ENCODE data around the gene MRPS35. TPM values are rescaled to one million over a fixed set of nuclear protein-coding genes. Genes with fewer than 3 reads are reported as not detected.

The MRPS35 gene
- total RNA-seq, 1 donor from 2014 or later = 30.0 TPM

GRCh38 chr12:27780612-27781408, 70.2 kb downstream of the MRPS35 start:
- no peak for TF ChIP-seq CTCF (IDR thresholded peaks at IDR 0.05; ENCODE audit: unreplicated experiment)
- peaks cover 35% of the 10 kb centered on the region for H3K4me1 Mint-ChIP-seq (ENCODE audit: unreplicated experiment)
- H3K27me3 Mint-ChIP-seq (ENCODE audit: unreplicated experiment) = peaks cover 10% of the 10 kb centered on the region
- peaks cover 9% of the 10 kb centered on the region for H3K36me3 Mint-ChIP-seq (ENCODE audit: low read depth, unreplicated experiment)
- H3K9me3 Mint-ChIP-seq (ENCODE audit: unreplicated experiment) = no peaks in the 10 kb centered on the region
- peak; percentile 11 for DNase-seq (ENCODE audit: low spot score)
- H3K27ac Mint-ChIP-seq (ENCODE audit: unreplicated experiment) = peak overlapping the region; percentile 53
- peak overlapping the region; percentile 77 for H3K4me3 Mint-ChIP-seq (ENCODE audit: unreplicated experiment)

- H3K27ac Mint-ChIP-seq (ENCODE audit: unreplicated experiment) = no peak overlapping the region
- peaks cover 37% of the 10 kb centered on the region for H3K4me1 Mint-ChIP-seq (ENCODE audit: unreplicated experiment)
- no peaks in the 10 kb centered on the region for H3K9me3 Mint-ChIP-seq (ENCODE audit: unreplicated experiment)
- TF ChIP-seq CTCF (IDR thresholded peaks at IDR 0.05; ENCODE audit: unreplicated experiment) = no peak
- peaks cover 10% of the 10 kb centered on the region for H3K27me3 Mint-ChIP-seq (ENCODE audit: unreplicated experiment)
- H3K4me3 Mint-ChIP-seq (ENCODE audit: unreplicated experiment) = peak overlapping the region; percentile 77
- DNase-seq (ENCODE audit: low spot score) = no peak
- peaks cover 9% of the 10 kb centered on the region for H3K36me3 Mint-ChIP-seq (ENCODE audit: low read depth, unreplicated experiment)
Measured at GRCh38 chr12:27781680-27782079, 71.0 kb downstream of the MRPS35 start.

- H3K27ac Mint-ChIP-seq (ENCODE audit: unreplicated experiment) = no peak overlapping the region
- peaks cover 9% of the 10 kb centered on the region for H3K36me3 Mint-ChIP-seq (ENCODE audit: low read depth, unreplicated experiment)
- no peak for DNase-seq (ENCODE audit: low spot score)
- H3K4me3 Mint-ChIP-seq (ENCODE audit: unreplicated experiment) = peak overlapping the region; percentile 1
- H3K27me3 Mint-ChIP-seq (ENCODE audit: unreplicated experiment) = peaks cover 10% of the 10 kb centered on the region
- TF ChIP-seq CTCF (IDR thresholded peaks at IDR 0.05; ENCODE audit: unreplicated experiment) = no peak
- peaks cover 37% of the 10 kb centered on the region for H3K4me1 Mint-ChIP-seq (ENCODE audit: unreplicated experiment)
- H3K9me3 Mint-ChIP-seq (ENCODE audit: unreplicated experiment) = no peaks in the 10 kb centered on the region
Measured at GRCh38 chr12:27782481-27782880, 71.8 kb downstream of the MRPS35 start.

GRCh38 chr12:27785882-27786570, 75.4 kb downstream of the MRPS35 start:
- no peak for DNase-seq (ENCODE audit: low spot score)
- no peak overlapping the region for H3K27ac Mint-ChIP-seq (ENCODE audit: unreplicated experiment)
- peaks cover 29% of the 10 kb centered on the region for H3K4me1 Mint-ChIP-seq (ENCODE audit: unreplicated experiment)

More at GRCh38 chr12:27785882-27786570, 75.4 kb downstream of the MRPS35 start:
- TF ChIP-seq CTCF (IDR thresholded peaks at IDR 0.05; ENCODE audit: unreplicated experiment) = no peak
- no peak overlapping the region for H3K4me3 Mint-ChIP-seq (ENCODE audit: unreplicated experiment)
- peaks cover 7% of the 10 kb centered on the region for H3K36me3 Mint-ChIP-seq (ENCODE audit: low read depth, unreplicated experiment)
- H3K9me3 Mint-ChIP-seq (ENCODE audit: unreplicated experiment) = no peaks in the 10 kb centered on the region
- peaks cover 5% of the 10 kb centered on the region for H3K27me3 Mint-ChIP-seq (ENCODE audit: unreplicated experiment)
